IMR-90 (cell line): Measurements from ENCODE around the gene GZMB.

Experiments used
- CTCF ChIP-seq: conservative IDR thresholded peaks from 2 replicates; pipeline ENCODE4 v1.5.1; 2012; ENCODE audit warnings: mild to moderate bottlenecking, low read depth, low read length, improper control_type of control experiment
- POLR2A ChIP-seq: IDR thresholded peaks from 2 replicates; pipeline ENCODE4 v1.6.1; 2012; ENCODE audit warnings: mild to moderate bottlenecking, low read depth, low read length
- RAD21 ChIP-seq: IDR thresholded peaks from 2 replicates; pipeline ENCODE4 v1.6.1; 2012; ENCODE audit warnings: low read length, improper control_type of control experiment
- RCOR1 ChIP-seq: IDR thresholded peaks from 2 replicates; pipeline ENCODE4 v1.6.1; 2012; ENCODE audit warnings: mild to moderate bottlenecking, low read length, improper control_type of control experiment; ENCODE audit not compliant: insufficient replicate concordance

DNA sequence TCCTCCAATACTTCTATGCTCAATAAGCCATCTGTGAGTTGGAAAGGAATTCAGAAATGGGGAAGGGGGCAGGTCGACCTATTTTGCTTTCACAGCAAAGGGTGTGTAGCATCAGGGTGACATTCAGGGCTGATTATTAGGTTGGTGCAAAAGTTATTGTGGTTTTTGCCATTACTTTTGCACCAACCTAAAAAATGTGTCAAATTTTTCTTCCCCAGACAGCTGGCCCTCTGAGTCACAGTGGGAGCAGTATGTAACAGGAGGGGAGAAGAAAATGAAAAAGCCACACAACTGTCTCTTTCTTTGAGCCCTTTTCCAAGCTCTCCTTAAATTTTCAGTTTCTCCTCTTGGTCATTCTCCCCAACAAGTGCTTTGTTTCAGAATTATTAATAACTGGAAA, 47.1 kb upstream of the GZMB start:
- TF ChIP-seq CTCF (no peak), POLR2A (no peak), RCOR1 (no peak), RAD21 (no peak)
